ENCODE data around the gene PML. TPM values are rescaled to one million over a fixed set of nuclear protein-coding genes. Genes with fewer than 3 reads are reported as not detected.
A peak's percentile ranks its signal among the peaks of the same experiment; 100 is the strongest.

The PML gene
- polyA plus RNA-seq, 1 of the 3 experiments (the other 2 are of a cell fraction), result 18.4 TPM

DNA sequence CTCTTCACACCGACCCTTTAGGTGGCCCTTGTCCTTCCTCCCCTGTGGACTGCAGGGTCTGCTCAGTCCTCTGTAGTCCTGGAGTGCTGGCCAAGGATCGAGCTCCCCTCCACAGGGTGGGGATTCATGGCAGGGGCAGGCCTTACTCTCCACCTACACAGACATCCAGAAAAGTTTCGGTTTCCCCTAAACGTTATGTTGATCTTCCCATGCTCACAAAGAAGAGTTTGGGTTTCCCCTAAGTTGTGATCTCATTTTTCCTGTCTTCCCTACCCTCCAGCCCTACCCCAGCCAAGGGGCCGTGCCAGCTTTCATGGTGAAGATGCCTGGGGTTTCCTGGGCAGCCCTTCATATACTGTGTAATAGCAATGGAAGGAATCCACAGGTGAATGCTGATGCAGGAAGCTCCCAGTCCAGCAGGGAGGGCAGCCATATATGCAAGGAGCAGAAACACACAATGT lies 12.7 kb upstream of the PML start:
- H3K9me2 ChIP-seq, result no peaks in the 10 kb centered on the region
- H3K27me3 ChIP-seq (ENCODE audit: insufficient read depth), result no peaks in the 10 kb centered on the region
- no peak for DNase-seq
- H3K79me2 ChIP-seq (ENCODE audit: insufficient read depth), result no peaks in the 10 kb centered on the region
- H3K36me3 ChIP-seq (replicated peaks in 1 of 2; ENCODE audit: control insufficient read depth in 1 of 2, insufficient read depth in 2 of 2, low read length in 1 of 2), result no peaks in the 10 kb centered on the region
- H3K4me3 ChIP-seq (ENCODE audit: low read depth in 2 of 2, low read length in 1 of 2), result no peak overlapping the region
- H3K4me2 ChIP-seq, result peak overlapping the region; percentile 79; the same call in 1 of the 2 replicates
- H3K4me1 ChIP-seq (ENCODE audit: control insufficient read depth in 1 of 2, insufficient read depth in 2 of 2, low read depth in 1 of 2, low read length in 1 of 2), result peaks cover 27 to 38% of the 10 kb centered on the region in 2 experiments; a peak in 3 of 4 replicates
- no peaks in the 10 kb centered on the region for H3K9me3 ChIP-seq
- TF ChIP-seq, protein P1, sequence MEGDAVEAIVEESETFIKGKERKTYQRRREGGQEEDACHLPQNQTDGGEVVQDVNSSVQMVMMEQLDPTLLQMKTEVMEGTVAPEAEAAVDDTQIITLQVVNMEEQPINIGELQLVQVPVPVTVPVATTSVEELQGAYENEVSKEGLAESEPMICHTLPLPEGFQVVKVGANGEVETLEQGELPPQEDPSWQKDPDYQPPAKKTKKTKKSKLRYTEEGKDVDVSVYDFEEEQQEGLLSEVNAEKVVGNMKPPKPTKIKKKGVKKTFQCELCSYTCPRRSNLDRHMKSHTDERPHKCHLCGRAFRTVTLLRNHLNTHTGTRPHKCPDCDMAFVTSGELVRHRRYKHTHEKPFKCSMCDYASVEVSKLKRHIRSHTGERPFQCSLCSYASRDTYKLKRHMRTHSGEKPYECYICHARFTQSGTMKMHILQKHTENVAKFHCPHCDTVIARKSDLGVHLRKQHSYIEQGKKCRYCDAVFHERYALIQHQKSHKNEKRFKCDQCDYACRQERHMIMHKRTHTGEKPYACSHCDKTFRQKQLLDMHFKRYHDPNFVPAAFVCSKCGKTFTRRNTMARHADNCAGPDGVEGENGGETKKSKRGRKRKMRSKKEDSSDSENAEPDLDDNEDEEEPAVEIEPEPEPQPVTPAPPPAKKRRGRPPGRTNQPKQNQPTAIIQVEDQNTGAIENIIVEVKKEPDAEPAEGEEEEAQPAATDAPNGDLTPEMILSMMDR (IDR thresholded peaks at IDR 0.05), result no peak
- no peak for TF ChIP-seq JUND (IDR thresholded peaks at IDR 0.05)
- TF ChIP-seq RFX5 (IDR thresholded peaks at IDR 0.05; ENCODE audit: low read length), result no peak
- no peak for TF ChIP-seq FOXM1 (IDR thresholded peaks at IDR 0.05; ENCODE audit: low read depth)
- CTCF ChIA-PET, result interaction anchor here (0.7 to 4.2 kb wide), 5 partner anchors 9 to 326 kb away, joined by 3 to 22 read pairs (median 15); partner anchors contain the start of gene STOML1
- H3F3A ChIP-seq (replicated peaks; ENCODE audit: insufficient read depth), result peaks cover 25% of the 10 kb centered on the region
- H3K9ac ChIP-seq, result peak overlapping the region; percentile 70
- no peaks in the 10 kb centered on the region for H4K20me1 ChIP-seq (ENCODE audit: insufficient read depth)
- 56% methylated on average over 5 of the region's 5 CpGs for WGBS (ENCODE audit: low lambda C conversion rate)
- 0 out of 2 replicates have a peak overlapping the region, but pooled peaks have one; percentile 45 for H2AFZ ChIP-seq (ENCODE audit: low read depth)
- H3K27ac ChIP-seq (ENCODE audit: low read depth in 2 of 2, low read length in 1 of 2), result peak overlapping the region; percentile 90 to 95
- POLR2A ChIA-PET, result no interaction called here

DNA sequence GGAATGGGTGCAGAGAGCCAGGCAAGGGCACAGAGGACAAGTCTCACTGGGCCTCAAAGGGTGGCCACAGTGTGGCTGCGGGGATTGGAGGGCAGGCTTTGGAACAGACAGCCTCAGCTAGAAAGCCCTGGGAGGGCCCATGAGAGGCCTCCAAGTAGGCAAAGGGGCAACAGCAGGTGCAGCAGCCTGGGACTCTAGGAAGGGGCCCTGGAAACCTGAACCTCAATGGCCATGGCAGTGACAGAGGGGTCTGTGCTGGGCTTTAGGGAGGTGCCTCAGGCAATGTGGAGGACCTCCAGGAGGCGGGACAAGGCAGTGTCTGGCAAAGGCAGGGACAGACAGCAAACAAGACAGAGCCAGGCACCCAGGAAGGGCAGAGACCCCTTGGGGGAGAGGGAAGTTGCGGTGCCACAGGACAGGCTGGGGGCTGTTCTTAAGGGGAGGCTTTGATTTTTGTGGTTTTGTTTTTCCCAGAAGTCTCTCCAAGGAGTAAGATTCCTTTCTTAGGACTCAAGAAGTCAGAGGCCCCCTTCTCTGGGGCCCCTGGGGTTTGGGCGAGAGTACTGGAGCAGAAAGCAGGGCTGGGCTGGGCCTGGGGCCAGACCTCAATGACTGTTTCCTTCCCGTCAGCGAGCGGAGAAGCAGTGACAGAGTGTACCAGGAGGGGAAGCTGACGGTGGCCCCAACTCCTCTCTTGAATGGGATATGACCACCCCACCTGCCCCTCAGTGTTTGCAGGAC lies 12.1 kb upstream of the PML start:
- ChIA-PET CTCF (interaction anchor here (0.8 to 4.2 kb wide), 6 partner anchors 8 to 340 kb away, joined by 4 to 22 read pairs (median 10); partner anchors contain the start of gene STOML1), POLR2A (interaction anchor here (1.6 kb wide), 1 partner anchor 12 kb away, joined by 5 read pairs; the partner anchor contains the start of gene PML)
- no peaks in the 10 kb centered on the region for H3K36me3 ChIP-seq (replicated peaks in 1 of 2; ENCODE audit: control insufficient read depth in 1 of 2, insufficient read depth in 2 of 2, low read length in 1 of 2)
- H3K27me3 ChIP-seq (ENCODE audit: insufficient read depth), result no peaks in the 10 kb centered on the region
- peak overlapping the region; percentile 79; the same call in 1 of the 2 replicates for H3K4me2 ChIP-seq
- H3K27ac ChIP-seq (ENCODE audit: low read depth in 2 of 2, low read length in 1 of 2), result peak overlapping the region; percentile 90 to 95
- H3K9me3 ChIP-seq, result no peaks in the 10 kb centered on the region
- no peak overlapping the region for H3K4me3 ChIP-seq (ENCODE audit: low read depth in 2 of 2, low read length in 1 of 2)
- peak overlapping the region; percentile 70 for H3K9ac ChIP-seq
- no peaks in the 10 kb centered on the region for H3K79me2 ChIP-seq (ENCODE audit: insufficient read depth)
- H3K9me2 ChIP-seq, result no peaks in the 10 kb centered on the region
- H3K4me1 ChIP-seq (ENCODE audit: control insufficient read depth in 1 of 2, insufficient read depth in 2 of 2, low read depth in 1 of 2, low read length in 1 of 2), result peaks cover 29 to 38% of the 10 kb centered on the region in 2 experiments; a peak in 3 of 4 replicates
- no peaks in the 10 kb centered on the region for H4K20me1 ChIP-seq (ENCODE audit: insufficient read depth)
- H2AFZ ChIP-seq (ENCODE audit: low read depth), result peak overlapping the region; percentile 45; the same call in 1 of the 2 replicates
- peaks cover 25% of the 10 kb centered on the region for H3F3A ChIP-seq (replicated peaks; ENCODE audit: insufficient read depth)
- WGBS (ENCODE audit: low lambda C conversion rate), result 26% methylated on average over 6 of the region's 8 CpGs
- DNase-seq, result no peak
- TF ChIP-seq, protein P2, sequence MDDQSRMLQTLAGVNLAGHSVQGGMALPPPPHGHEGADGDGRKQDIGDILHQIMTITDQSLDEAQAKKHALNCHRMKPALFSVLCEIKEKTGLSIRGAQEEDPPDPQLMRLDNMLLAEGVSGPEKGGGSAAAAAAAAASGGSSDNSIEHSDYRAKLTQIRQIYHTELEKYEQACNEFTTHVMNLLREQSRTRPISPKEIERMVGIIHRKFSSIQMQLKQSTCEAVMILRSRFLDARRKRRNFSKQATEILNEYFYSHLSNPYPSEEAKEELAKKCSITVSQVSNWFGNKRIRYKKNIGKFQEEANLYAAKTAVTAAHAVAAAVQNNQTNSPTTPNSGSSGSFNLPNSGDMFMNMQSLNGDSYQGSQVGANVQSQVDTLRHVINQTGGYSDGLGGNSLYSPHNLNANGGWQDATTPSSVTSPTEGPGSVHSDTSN (IDR thresholded peaks at IDR 0.05), result peak; percentile 66
- TF ChIP-seq GABPA (IDR thresholded peaks at IDR 0.05; ENCODE audit: low read depth), result peak; percentile 21; the same call in 1 of the 2 replicates
- no peak for TF ChIP-seq GATA2 (CRISPR knock-in tag; IDR thresholded peaks at IDR 0.05)
- TF ChIP-seq, protein P3, sequence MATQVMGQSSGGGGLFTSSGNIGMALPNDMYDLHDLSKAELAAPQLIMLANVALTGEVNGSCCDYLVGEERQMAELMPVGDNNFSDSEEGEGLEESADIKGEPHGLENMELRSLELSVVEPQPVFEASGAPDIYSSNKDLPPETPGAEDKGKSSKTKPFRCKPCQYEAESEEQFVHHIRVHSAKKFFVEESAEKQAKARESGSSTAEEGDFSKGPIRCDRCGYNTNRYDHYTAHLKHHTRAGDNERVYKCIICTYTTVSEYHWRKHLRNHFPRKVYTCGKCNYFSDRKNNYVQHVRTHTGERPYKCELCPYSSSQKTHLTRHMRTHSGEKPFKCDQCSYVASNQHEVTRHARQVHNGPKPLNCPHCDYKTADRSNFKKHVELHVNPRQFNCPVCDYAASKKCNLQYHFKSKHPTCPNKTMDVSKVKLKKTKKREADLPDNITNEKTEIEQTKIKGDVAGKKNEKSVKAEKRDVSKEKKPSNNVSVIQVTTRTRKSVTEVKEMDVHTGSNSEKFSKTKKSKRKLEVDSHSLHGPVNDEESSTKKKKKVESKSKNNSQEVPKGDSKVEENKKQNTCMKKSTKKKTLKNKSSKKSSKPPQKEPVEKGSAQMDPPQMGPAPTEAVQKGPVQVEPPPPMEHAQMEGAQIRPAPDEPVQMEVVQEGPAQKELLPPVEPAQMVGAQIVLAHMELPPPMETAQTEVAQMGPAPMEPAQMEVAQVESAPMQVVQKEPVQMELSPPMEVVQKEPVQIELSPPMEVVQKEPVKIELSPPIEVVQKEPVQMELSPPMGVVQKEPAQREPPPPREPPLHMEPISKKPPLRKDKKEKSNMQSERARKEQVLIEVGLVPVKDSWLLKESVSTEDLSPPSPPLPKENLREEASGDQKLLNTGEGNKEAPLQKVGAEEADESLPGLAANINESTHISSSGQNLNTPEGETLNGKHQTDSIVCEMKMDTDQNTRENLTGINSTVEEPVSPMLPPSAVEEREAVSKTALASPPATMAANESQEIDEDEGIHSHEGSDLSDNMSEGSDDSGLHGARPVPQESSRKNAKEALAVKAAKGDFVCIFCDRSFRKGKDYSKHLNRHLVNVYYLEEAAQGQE (IDR thresholded peaks at IDR 0.05; ENCODE audit: low read depth, low read length), result peak; percentile 31; the same call in 1 of the 2 replicates
- TF ChIP-seq FOSL2 (IDR thresholded peaks at IDR 0.05; ENCODE audit: borderline replicate concordance, low read depth), result peak; percentile 41; the same call in 1 of the 2 replicates
- TF ChIP-seq TEAD4 (IDR thresholded peaks at IDR 0.05; ENCODE audit: borderline replicate concordance, insufficient read depth), result peak; percentile 46; the same call in 1 of the 2 replicates
- no peak; the same call in 1 of the 2 replicates for TF ChIP-seq YY1 (IDR thresholded peaks at IDR 0.05; ENCODE audit: low read depth)
- TF ChIP-seq, protein P4, sequence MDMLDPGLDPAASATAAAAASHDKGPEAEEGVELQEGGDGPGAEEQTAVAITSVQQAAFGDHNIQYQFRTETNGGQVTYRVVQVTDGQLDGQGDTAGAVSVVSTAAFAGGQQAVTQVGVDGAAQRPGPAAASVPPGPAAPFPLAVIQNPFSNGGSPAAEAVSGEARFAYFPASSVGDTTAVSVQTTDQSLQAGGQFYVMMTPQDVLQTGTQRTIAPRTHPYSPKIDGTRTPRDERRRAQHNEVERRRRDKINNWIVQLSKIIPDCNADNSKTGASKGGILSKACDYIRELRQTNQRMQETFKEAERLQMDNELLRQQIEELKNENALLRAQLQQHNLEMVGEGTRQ (IDR thresholded peaks at IDR 0.05; ENCODE audit: borderline replicate concordance, low read depth, low read length), result no peak
- TF ChIP-seq RCOR1 (IDR thresholded peaks at IDR 0.05; ENCODE audit: low read length), result no peak
- TF ChIP-seq NRF1 (IDR thresholded peaks at IDR 0.05; ENCODE audit: low read depth, low read length), result no peak
- no peak for TF ChIP-seq RAD21 (IDR thresholded peaks at IDR 0.05; ENCODE audit: low read length)
- TF ChIP-seq NFIC (IDR thresholded peaks at IDR 0.05; ENCODE audit: borderline replicate concordance), result peak; percentile 96
